IMR-90 (cell line): Measurements from ENCODE around the gene ERMP1. TPM values are rescaled to one million over a fixed set of nuclear protein-coding genes. Genes with fewer than 3 reads are reported as not detected.

Source experiments
- ATAC-seq: fragments of 200-7000 bp; cut with Tn5 transposase; 2 replicates; pipeline ENCODE4 v1.9.1; 2020; ENCODE audit warnings: low read depth, mild to moderate bottlenecking, moderate library complexity
- BruUV-seq: library from RNA; stranded (reverse); fragments of 400-500 nt; replicated peaks from 2 replicates; lab custom pipeline; 2021; lab: Mats Ljungman, UMichigan
- CTCF ChIA-PET: fragments of 300-600 bp; formaldehyde crosslinking; extraction: SDS; loops from one replicate; lab custom pipeline; 2021; ENCODE audit warnings: antibody characterized with exemption; lab: Yijun Ruan, JAX
- POLR2A ChIA-PET: fragments of 300-600 bp; sonication (Branson Sonifier 250); formaldehyde crosslinking; loops from one replicate; lab custom pipeline; 2022; ENCODE audit warnings: antibody characterized with exemption; ENCODE audit not compliant: unreplicated experiment; lab: Charles Lee
- DNase-seq: peaks from one replicate; pipeline ENCODE4 v3.0.0; 2013
- H2AFZ ChIP-seq: replicated peaks from 2 replicates; pipeline ENCODE3; 2013; ENCODE audit warnings: low read length, mild to moderate bottlenecking; ENCODE audit not compliant: poor library complexity
- H2AK5ac ChIP-seq: 2 replicates; pipeline ENCODE4 v1.6.1; 2013; ENCODE audit warnings: low read depth, low read length, inconsistent platforms
- H2AK9ac ChIP-seq: replicated peaks from 2 replicates; pipeline ENCODE3; 2013; ENCODE audit warnings: mild to moderate bottlenecking, low read depth, low read length, moderate library complexity; ENCODE audit not compliant: poor library complexity
- H2BK120ac ChIP-seq: 2 replicates; pipeline ENCODE4 v1.6.1; 2013; ENCODE audit warnings: low read depth, low read length, inconsistent platforms
- H2BK15ac ChIP-seq: 3 replicates; pipeline ENCODE4 v1.6.1; 2013; ENCODE audit warnings: low read depth, low read length, inconsistent platforms
- H2BK20ac ChIP-seq: 2 replicates; pipeline ENCODE4 v1.6.1; 2013; ENCODE audit warnings: low read depth, mild to moderate bottlenecking, inconsistent platforms, low read length, moderate library complexity
- H2BK5ac ChIP-seq: 2 replicates; pipeline ENCODE4 v1.6.1; 2013; ENCODE audit warnings: mild to moderate bottlenecking, low read depth, low read length, inconsistent platforms; ENCODE audit not compliant: poor library complexity, severe bottlenecking
- H3K14ac ChIP-seq: replicated peaks from 2 replicates; pipeline ENCODE4 v1.6.1; 2013; ENCODE audit warnings: low read depth, low read length, inconsistent platforms
- H3K18ac ChIP-seq: 2 replicates; pipeline ENCODE4 v1.6.1; 2013; ENCODE audit warnings: low read depth, low read length, control low read depth
- H3K23ac ChIP-seq: 2 replicates; pipeline ENCODE4 v1.6.1; 2013; ENCODE audit warnings: low read depth, low read length, inconsistent platforms
- H3K27ac ChIP-seq: 2 replicates; pipeline ENCODE4 v1.5.1; 2013; ENCODE audit warnings: mild to moderate bottlenecking, control low read depth, low read length; ENCODE audit not compliant: insufficient read depth
- H3K27me3 ChIP-seq: 2 replicates; pipeline ENCODE4 v1.6.1; 2013; ENCODE audit warnings: low read length; ENCODE audit not compliant: control insufficient read depth, insufficient read depth
- H3K36me3 ChIP-seq: 2 replicates; pipeline ENCODE4 v1.6.1; 2013; ENCODE audit warnings: low read length, mixed read lengths; ENCODE audit not compliant: control insufficient read depth, insufficient read depth
- H3K4ac ChIP-seq: 2 replicates; pipeline ENCODE4 v1.6.1; 2013; ENCODE audit warnings: low read depth, low read length, inconsistent platforms
- H3K4me1 ChIP-seq: 2 replicates; pipeline ENCODE4 v1.6.1; 2013; ENCODE audit warnings: low read length, mixed read lengths; ENCODE audit not compliant: control insufficient read depth, insufficient read depth
- H3K4me2 ChIP-seq: 2 replicates; pipeline ENCODE4 v1.6.1; 2013; ENCODE audit warnings: low read depth, mild to moderate bottlenecking, control low read depth, low read length, moderate library complexity
- H3K4me3 ChIP-seq: 2 replicates; pipeline ENCODE4 v1.5.1; 2013; ENCODE audit warnings: low read depth, mild to moderate bottlenecking, control low read depth, low read length, moderate library complexity; ENCODE audit not compliant: insufficient read depth
- H3K56ac ChIP-seq: 2 replicates; pipeline ENCODE4 v1.6.1; 2013; ENCODE audit warnings: low read length, inconsistent platforms; ENCODE audit not compliant: insufficient read depth; ENCODE audit errors: extremely low read depth
- H3K79me1 ChIP-seq, 2 experiments: 2 replicates each; pipeline ENCODE4 v1.6.1; 2013; ENCODE audit warnings: low read length in 2 of 2, inconsistent platforms in 1 of 2, low read depth in 1 of 2
- H3K9ac ChIP-seq: 2 replicates; pipeline ENCODE4 v1.6.1; 2013; ENCODE audit warnings: low read depth, low read length, control low read depth
- H3K9me1 ChIP-seq: 2 replicates; pipeline ENCODE4 v1.6.1; 2013; ENCODE audit warnings: low read length, inconsistent platforms; ENCODE audit not compliant: insufficient read depth
- H3K9me3 ChIP-seq: 2 replicates; pipeline ENCODE4 v1.6.1; 2013; ENCODE audit warnings: low read length; ENCODE audit not compliant: control insufficient read depth, insufficient read depth
- H4K20me1 ChIP-seq: 2 replicates; pipeline ENCODE4 v1.6.1; 2013; ENCODE audit warnings: low read length, inconsistent platforms; ENCODE audit not compliant: insufficient read depth
- H4K5ac ChIP-seq: 2 replicates; pipeline ENCODE4 v1.6.1; 2013; ENCODE audit warnings: mild to moderate bottlenecking, low read depth, low read length, control low read depth
- H4K8ac ChIP-seq, 2 experiments: 2 replicates each; pipeline ENCODE4 v1.6.1; 2013; ENCODE audit warnings: low read depth in 2 of 2, low read length in 2 of 2, control low read depth in 1 of 2, inconsistent platforms in 1 of 2
- H4K91ac ChIP-seq: 2 replicates; pipeline ENCODE4 v1.6.1; 2013; ENCODE audit warnings: low read depth, low read length, inconsistent platforms; ENCODE audit not compliant: insufficient read depth
- BHLHE40 ChIP-seq: fragments of 150-350 bp; IDR thresholded peaks from 2 replicates; pipeline ENCODE4 v1.6.1; 2016; ENCODE audit warnings: mild to moderate bottlenecking, low read depth, low read length
- CHD1 ChIP-seq: IDR thresholded peaks from 2 replicates; pipeline ENCODE4 v1.6.1; 2012; ENCODE audit warnings: low read depth, low read length, improper control_type of control experiment
- FOS ChIP-seq: fragments of 150-350 bp; IDR thresholded peaks from 2 replicates; pipeline ENCODE4 v1.6.1; 2016; ENCODE audit warnings: low read depth, low read length
- NFE2L2 ChIP-seq: fragments of 150-350 bp; IDR thresholded peaks from 2 replicates; pipeline ENCODE4 v1.6.1; 2016; ENCODE audit warnings: low read depth, mild to moderate bottlenecking, low read length
- POLR2A ChIP-seq: IDR thresholded peaks from 2 replicates; pipeline ENCODE4 v1.6.1; 2012; ENCODE audit warnings: mild to moderate bottlenecking, low read depth, low read length
- SMC3 ChIP-seq: fragments of 150-350 bp; IDR thresholded peaks from 2 replicates; pipeline ENCODE4 v1.6.1; 2016; ENCODE audit warnings: low read depth, mild to moderate bottlenecking, antibody characterized with exemption, low read length, moderate library complexity
- WGBS, 2 experiments: methylation state at CpG; one replicate each; pipeline versions ENCODE4 v1.1.5 to v1.1.7; 2013; ENCODE audit warnings: missing lambda C conversion rate in 2 of 2; ENCODE audit not compliant: insufficient read length in 1 of 2; ENCODE audit errors: extremely low coverage in 2 of 2; 5-methylcytosine and 5-hydroxymethylcytosine counted together
- dilution Hi-C: fragments of 300-500 bp; cut with HindIII; formaldehyde crosslinking; loops from one replicate; pipeline ENCODE4 v1.14.3; 2018; ENCODE audit warnings: low sequenced_read_pairs; ENCODE audit not compliant: unreplicated experiment
- in situ Hi-C: fragments of 300-500 bp; cut with MboI; formaldehyde crosslinking; loops from 3 replicates; pipeline ENCODE4 v1.14.3; 2019; ENCODE audit warnings: low sequenced_read_pairs, inconsistent platforms, mixed read lengths
- intact Hi-C: fragments of 100-400 bp; cut with micrococcal nuclease; formaldehyde crosslinking; loops from 2 replicates; pipeline ENCODE4 v1.10.0; 2022
- polyA plus RNA-seq, 3 experiments: library from polyadenylated mRNA; depleted of rRNA; stranded (reverse); fragments of >200 nt; gene quantifications; 2 replicates each; pipeline ENCODE4 v1.2.3, GENCODE V29; 2012; ENCODE audit warnings: low replicate concordance in 1 of 3
- total RNA-seq: library from RNA; depleted of rRNA; stranded (reverse); fragments of >200 nt; gene quantifications from 2 replicates; pipeline ENCODE4 v1.2.3, GENCODE V29; 2012

The ERMP1 gene
- total and polyA plus RNA-seq, 2 of the 4 experiments (the other 2 are of a cell fraction) = 2.2 to 4.7 TPM

DNA sequence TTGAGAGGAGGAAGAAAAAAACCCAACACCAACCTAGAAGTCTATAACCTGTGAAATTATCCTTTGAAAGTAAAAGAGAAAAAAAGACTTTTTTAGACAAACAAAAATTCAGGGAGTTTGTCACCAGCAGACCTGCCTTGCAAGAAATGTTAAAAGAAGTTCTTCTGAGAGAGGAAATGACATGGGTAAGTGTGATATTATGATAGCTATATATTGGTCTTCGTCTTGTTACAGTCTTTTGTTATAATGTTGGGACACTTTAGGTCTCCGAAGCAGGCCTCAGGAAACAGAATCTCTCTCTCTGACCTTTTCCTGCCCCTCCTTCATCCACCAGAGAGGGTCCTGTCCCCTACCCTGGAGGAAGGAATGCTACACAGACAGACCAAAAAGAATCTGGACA is 41.1 kb upstream of the ERMP1 start:
- DNase-seq = no peak
- intact Hi-C loops (no loop called here), dilution Hi-C loops (no loop called here), in situ Hi-C loops (no loop called here)
- Histone ChIP-seq H2BK120ac (no peak overlapping the region), H2AK9ac (no peak overlapping the region), H3K9ac (no peak overlapping the region), H3K36me3 (no peaks in the 10 kb centered on the region), H4K5ac (no peak overlapping the region), H4K91ac (no peak overlapping the region), H3K9me3 (no peaks in the 10 kb centered on the region), H3K27me3 (no peaks in the 10 kb centered on the region), H2BK20ac (no peak overlapping the region), H2BK5ac (no peak overlapping the region), H3K27ac (no peak overlapping the region), H3K9me1 (no peaks in the 10 kb centered on the region), H3K14ac (no peak overlapping the region), H3K56ac (no peak overlapping the region), H3K23ac (no peak overlapping the region), H4K20me1 (no peaks in the 10 kb centered on the region), H3K4me1 (no peaks in the 10 kb centered on the region), H3K4ac (no peak overlapping the region), H2AK5ac (no peak overlapping the region), H3K4me3 (no peak overlapping the region), H2AFZ (no peak overlapping the region), H3K79me1 (no peaks in the 10 kb centered on the region), H2BK15ac (no peak overlapping the region), H3K18ac (no peak overlapping the region), H4K8ac (no peak overlapping the region), H3K4me2 (no peak overlapping the region)
- no peak for ATAC-seq
- POLR2A ChIA-PET = no interaction called here
- CTCF ChIA-PET = no interaction called here
- no TSS peak for BruUV-seq
- WGBS, 2 experiments = no CpG with 5 or more reads among the region's 2 CpGs
- TF ChIP-seq CHD1 (no peak), NFE2L2 (no peak), BHLHE40 (no peak), SMC3 (no peak), FOS (no peak), POLR2A (no peak)
